HG03457 (cell line): Measurements from ENCODE around the gene SMARCD2.
"Not testable (repeated sequence)": the region's sequence is repeated elsewhere in the genome, so short reads cannot be mapped to it uniquely, and the experiment has no call there.

Experiments
- ATAC-seq: cut with Tn5 transposase; IDR thresholded peaks from one replicate; pipeline ENCODE4 v1.9.1; 2021; ENCODE audit warnings: moderate number of reproducible peaks; ENCODE audit not compliant: unreplicated experiment

SMARCD2 gene

DNA sequence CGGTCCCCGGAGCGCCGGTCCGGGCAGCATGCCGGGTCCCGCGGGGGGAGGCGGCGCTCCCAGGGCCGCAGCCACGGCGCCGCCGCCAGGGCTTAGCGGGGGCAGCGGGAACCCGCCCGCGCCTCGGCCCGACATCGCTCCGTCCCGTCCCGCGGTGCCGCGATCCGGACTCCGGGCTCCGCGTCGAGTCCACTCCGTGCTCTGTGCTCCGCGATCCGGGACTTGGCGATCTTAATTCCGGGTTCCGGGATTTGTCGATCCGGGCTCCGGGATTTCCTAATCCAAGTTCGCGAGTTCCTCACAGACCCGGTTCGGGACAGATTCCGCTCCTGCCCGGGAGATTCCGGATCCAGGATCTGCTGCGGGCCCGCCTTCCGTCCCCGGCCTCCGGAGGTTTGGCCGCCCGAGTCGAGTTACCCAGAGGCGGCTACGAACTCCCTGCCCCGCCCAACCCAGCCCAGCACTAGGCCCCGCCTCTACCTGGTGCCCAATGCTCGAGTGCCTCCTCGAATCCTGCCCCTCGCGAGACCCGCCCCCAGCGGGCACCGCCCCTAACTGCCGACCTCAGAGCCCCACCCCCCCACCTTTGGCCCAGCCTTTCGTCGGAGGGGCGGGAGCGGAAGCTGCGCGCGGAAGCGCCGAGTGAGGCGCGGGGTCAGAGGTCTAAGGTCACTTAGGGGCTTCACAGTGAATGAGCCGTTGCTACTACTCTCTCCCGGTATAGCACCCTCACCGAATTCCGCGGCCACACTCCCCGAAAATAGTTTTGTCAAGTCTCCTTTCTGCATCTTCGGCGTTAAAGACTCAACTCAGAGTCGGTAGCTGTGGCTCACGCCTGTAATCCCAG lies at the start of gene SMARCD2:
TSS of gene SMARCD2 (minus strand) at position 146 of the 847 bp plus-strand sequence. CDS start at position 135, 11 bp downstream.
- peak; percentile 64 for ATAC-seq

GRCh38 chr17:63889026-63889848 lies 46.8 kb upstream of the SMARCD2 start:
- ATAC-seq: not testable (repeated sequence)

DNA sequence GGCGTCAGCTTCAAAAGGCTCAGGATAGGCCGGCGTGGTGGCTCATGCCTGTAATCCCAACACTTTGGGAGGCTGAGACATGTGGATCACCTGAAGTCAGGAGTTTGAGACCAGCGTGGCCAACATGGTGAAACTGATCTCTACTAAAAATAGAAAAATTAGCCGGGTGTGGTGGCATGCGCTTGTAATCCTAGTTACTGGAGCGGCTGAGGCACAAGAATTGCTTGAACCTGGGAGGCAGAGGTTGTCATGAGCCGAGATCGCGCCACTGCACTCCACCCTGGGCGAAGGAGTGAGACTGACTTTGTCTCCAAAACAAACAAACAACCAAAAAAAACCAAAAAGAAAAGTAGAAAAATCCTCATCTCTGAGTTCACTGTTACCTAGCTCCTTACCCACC lies 42.6 kb upstream of the SMARCD2 start:
- ATAC-seq: not testable (repeated sequence)

DNA sequence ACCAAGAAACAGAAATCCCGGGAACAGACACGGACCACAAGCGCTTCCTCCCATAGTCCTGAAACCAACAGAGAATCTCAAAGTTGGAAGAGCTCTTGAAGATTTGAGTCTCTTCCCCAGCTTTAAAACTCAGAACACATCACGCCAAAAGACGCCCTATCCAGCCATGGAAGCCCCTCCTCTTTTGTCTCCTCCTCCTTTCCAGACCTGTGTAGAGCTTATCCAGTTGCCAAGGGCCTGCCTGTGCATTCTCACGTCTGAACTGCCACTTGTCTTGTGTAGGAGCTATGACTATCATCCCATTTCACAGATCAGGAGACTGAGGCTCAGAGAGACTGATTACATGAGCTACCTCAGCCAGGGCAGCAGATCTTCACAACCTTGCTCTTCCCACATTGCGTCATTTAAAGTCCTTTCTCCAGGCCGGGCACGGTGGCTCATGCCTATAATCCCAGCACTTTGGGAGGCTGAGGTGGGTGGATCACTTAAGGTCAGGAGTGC lies 40.2 kb upstream of the SMARCD2 start:
- not testable (repeated sequence) for ATAC-seq

GRCh38 chr17:63881935-63882601 lies 39.6 kb upstream of the SMARCD2 start, which contains the start of gene GH2:
Gene GH2 (minus strand): TSS chr17:63881944. CDS start chr17:63881801, 143 bp downstream.
- no peak for ATAC-seq

GRCh38 chr17:63881337-63881736 lies 38.9 kb upstream of the SMARCD2 start:
- ATAC-seq: not testable (repeated sequence)

GRCh38 chr17:63880706-63881105 lies 38.2 kb upstream of the SMARCD2 start:
- ATAC-seq: no peak

- not testable (repeated sequence) for ATAC-seq
Observed at GRCh38 chr17:63878413-63878812, 35.9 kb upstream of the SMARCD2 start.

- ATAC-seq: not testable (repeated sequence)
Observed at GRCh38 chr17:63874693-63875092, 32.2 kb upstream of the SMARCD2 start.

- ATAC-seq: not testable (repeated sequence)
Observed at GRCh38 chr17:63874061-63874626, 31.7 kb upstream of the SMARCD2 start.

DNA sequence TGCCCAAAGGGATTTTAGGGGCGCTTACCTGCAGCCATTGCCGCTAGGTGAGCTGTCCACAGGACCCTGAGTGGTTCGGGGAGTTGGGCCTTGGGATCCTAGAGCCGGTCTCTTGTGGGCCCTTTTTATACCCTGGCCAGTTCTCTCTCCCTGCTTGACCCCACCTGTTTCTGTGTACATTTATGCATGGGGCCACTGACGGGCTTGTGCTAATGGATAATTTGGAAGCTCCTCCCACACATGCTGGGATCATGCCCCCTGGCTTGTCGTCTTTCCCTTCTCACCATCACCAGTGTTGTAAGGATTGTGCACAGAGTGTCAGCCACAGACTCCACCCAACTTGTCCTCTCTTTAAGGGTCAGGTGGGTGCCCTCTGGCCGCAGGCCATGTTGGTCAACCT lies 31.1 kb upstream of the SMARCD2 start, which contains the start of gene CSH2:
TSS of gene CSH2 (minus strand) at position 101 of the 400 bp plus-strand sequence. CDS start at position 38, 63 bp downstream.
- ATAC-seq: not testable (repeated sequence)

- not testable (repeated sequence) for ATAC-seq
Observed at GRCh38 chr17:63871646-63872365, 29.3 kb upstream of the SMARCD2 start.

DNA sequence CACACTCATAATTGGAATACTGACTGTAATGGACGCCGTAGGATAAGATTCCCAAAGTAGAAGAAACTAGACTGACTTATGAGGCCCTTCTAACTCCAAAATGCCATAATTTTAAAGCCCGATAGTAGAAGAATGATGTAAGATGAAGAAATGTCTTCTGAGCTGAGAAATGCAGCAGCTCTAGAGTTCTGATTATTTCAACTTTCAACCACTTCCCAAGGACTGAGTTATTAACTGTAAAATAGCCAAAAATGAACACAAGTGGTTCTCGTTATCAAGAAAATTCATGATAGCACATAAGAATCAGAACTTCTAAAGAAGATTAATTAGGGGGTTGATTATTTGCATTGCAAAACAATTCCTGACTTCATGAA lies 27.8 kb upstream of the SMARCD2 start:
- not testable (repeated sequence) for ATAC-seq

DNA sequence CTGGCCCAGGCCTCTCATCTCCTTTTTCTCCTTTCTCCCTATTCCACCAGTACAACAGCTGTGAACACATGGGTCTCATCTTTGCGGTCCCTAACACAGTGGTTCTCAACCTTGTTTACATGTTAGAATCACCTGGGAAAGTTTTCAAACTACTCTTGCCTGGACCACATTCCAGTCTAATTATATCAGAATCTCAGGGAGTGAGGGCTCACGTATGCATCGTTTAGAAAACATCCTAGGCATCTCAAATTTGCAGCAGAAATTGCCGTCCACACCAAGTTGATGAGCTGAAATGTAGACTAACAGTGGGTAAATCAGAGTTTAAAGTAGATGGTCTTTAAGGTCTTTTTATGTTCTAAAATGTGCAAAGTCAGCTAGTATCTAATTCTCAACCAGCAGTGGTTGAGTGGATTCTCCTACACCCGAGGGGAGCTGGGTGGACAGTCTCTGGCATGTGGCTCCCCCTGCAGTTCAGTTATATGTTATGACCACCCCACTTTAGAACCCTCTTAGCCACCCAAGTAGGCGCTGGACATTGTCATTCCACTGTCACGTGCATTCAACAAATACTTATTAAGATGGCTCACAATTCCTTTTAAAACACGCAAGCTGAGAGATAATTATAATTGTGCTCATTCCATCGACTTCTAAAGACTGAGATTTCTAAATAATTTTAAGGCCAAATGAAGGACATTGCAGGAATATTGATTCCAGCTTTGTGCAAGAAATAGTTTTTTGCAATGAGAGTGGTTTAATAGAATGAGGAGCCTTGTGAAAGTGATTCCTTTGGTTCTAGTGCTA lies 27.2 kb upstream of the SMARCD2 start:
- ATAC-seq: not testable (repeated sequence)

GRCh38 chr17:63866625-63867024 lies 24.1 kb upstream of the SMARCD2 start:
- not testable (repeated sequence) for ATAC-seq

DNA sequence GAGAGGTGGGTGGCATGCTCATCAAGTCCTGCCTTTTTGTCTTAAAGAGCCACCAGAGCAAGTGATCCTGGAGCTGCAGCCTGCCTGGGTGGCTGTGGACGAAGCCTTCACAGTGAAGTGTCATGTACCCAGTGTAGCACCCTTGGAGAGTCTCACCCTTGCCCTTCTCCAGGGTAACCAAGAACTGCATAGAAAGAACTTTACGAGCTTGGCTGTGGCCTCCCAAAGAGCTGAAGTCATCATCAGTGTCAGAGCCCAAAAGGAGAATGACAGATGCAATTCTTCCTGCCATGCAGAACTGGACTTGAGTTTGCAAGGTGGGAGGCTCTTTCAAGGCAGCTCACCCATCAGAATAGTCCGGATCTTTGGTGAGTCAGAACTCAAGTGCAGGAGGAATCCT lies 16.8 kb upstream of the SMARCD2 start:
- no peak for ATAC-seq

DNA sequence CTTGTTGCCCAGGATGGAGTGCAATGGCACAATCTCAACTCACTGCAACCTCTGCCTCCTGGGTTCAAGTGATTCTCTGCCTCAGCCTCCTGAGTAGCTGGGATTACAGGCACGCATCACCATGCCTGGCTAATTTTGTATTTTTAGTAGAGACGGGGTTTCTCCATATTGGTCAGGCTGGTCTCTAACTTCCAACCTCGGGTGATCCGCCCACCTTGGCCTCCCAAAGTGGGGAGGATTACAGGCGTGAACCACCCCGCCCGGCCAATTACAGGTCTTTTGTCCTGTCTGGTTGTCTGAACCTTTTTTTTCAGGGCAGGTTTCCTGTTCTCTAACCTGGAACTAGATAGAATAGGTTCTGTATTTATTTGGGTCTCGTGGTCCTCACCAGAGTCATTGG lies 13.9 kb upstream of the SMARCD2 start:
- ATAC-seq: not testable (repeated sequence)

DNA sequence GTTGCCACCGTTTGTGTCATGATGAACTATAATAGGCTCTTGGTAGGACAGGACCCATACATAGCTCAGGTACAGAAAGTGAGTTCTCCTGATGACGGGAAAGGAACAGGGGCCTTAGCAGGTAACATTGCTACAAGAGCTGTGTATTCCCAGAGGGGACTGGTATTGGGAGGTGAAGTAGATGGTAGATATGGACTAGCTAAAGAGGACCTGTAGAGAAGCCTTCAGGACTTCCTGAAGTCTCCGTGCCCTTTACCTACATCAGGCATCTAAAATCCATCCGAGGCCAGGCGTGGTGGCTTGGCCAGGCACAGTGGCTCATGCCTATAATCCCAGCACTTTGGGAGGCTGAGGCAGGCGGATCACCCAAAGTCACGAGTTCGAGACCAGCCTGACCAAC lies 12.7 kb upstream of the SMARCD2 start:
- ATAC-seq: no peak

DNA sequence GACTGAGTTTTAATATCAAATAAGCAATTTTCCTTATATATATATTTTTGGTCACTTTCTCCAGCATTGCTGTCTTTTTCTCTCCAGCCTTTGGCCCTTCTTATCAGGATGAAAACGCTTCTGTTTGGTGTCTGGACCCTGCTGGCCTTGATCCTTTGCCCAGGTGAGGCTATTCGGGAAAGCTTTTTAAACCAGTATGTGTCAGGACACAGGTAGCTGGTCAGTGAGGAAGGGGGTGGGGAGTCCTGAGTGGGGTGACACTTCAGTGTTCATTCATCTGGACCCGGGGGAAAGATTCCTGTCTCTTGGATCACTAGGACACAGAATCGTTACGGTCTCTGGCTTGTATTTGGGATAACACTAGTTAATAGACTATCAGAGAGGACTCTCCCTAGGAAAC lies 12.2 kb upstream of the SMARCD2 start:
- ATAC-seq: no peak
